ENCODE results near the gene ICAM3.

- no peak for TF ChIP-seq CTCF (IDR thresholded peaks at IDR 0.05; ENCODE audit: borderline replicate concordance, extremely low read depth, low read length, poor library complexity, severe bottlenecking)
- TF ChIP-seq EZH2 (IDR thresholded peaks at IDR 0.05; ENCODE audit: borderline replicate concordance, low read depth, low read length, severe bottlenecking): no peak
Observed at GRCh38 chr19:10352764-10353671, 13.6 kb upstream of the ICAM3 start.

Measured in DND-41 (cell line).